GM23338 (cell line): ENCODE data around the gene PROX2.

Experiments
- CREB1 ChIP-seq: fragments of 250-450 bp; sonication (Bioruptor Pico); IDR thresholded peaks from 2 replicates; pipeline ENCODE4 v1.5.0; 2020; ENCODE audit warnings: low read depth, mild to moderate bottlenecking, moderate library complexity
- CTCF ChIP-seq, 2 experiments: fragments of 200-600 bp in 1 of 2; sonication (generic) in 1 of 2; conservative IDR thresholded peaks; 2 replicates each; pipeline versions ENCODE4 v1.5.1 to v1.6.1; 2016 to 2017; ENCODE audit warnings: antibody characterized with exemption in 2 of 2, low read depth in 2 of 2, mild to moderate bottlenecking in 2 of 2, moderate library complexity in 1 of 2
- EZH2 ChIP-seq: fragments of 200-600 bp; sonication (generic); IDR thresholded peaks from one replicate; pipeline ENCODE4 v1.8.0; 2017; ENCODE audit warnings: antibody characterized with exemption, mild to moderate bottlenecking, low read depth; ENCODE audit not compliant: unreplicated experiment
- EZH2phosphoT487 ChIP-seq: fragments of 200-600 bp; sonication (generic); IDR thresholded peaks from one replicate; pipeline ENCODE4 v1.8.1; 2018; ENCODE audit warnings: antibody characterized with exemption; ENCODE audit not compliant: unreplicated experiment
- JUNB ChIP-seq: IDR thresholded peaks from one replicate; pipeline ENCODE4 v1.6.1; 2016; ENCODE audit warnings: antibody characterized with exemption; ENCODE audit not compliant: unreplicated experiment
- NANOG ChIP-seq: IDR thresholded peaks from 2 replicates; pipeline ENCODE4 v1.6.1; 2016; ENCODE audit warnings: antibody characterized with exemption, borderline replicate concordance
- POLR2AphosphoS5 ChIP-seq: IDR thresholded peaks from 2 replicates; pipeline ENCODE4 v1.6.1; 2016; ENCODE audit warnings: antibody characterized with exemption, low read depth
- REST ChIP-seq: IDR thresholded peaks from one replicate; pipeline ENCODE4 v1.6.1; 2018; ENCODE audit warnings: antibody characterized with exemption; ENCODE audit not compliant: unreplicated experiment
- STAT1 ChIP-seq: IDR thresholded peaks from one replicate; pipeline ENCODE4 v1.6.1; 2016; ENCODE audit warnings: antibody characterized with exemption; ENCODE audit not compliant: unreplicated experiment
- ZNF114 ChIP-seq: fragments of 250-450 bp; sonication (Bioruptor Pico); IDR thresholded peaks from 2 replicates; pipeline ENCODE4 v1.5.0; 2020; ENCODE audit warnings: mild to moderate bottlenecking, moderate library complexity
- ZNF331 ChIP-seq: fragments of 250-450 bp; sonication (Bioruptor Pico); IDR thresholded peaks from 2 replicates; pipeline ENCODE4 v1.5.0; 2020; ENCODE audit warnings: low read depth, mild to moderate bottlenecking, moderate library complexity
- TF ChIP-seq, protein P1 (sequence below): fragments of 250-450 bp; sonication (Bioruptor Pico); IDR thresholded peaks from 2 replicates; pipeline ENCODE4 v1.5.0; 2020; ENCODE audit warnings: mild to moderate bottlenecking, moderate library complexity
- TF ChIP-seq, protein P2 (sequence below): IDR thresholded peaks from 2 replicates; pipeline ENCODE4 v1.6.1; 2016; ENCODE audit warnings: antibody characterized with exemption

DNA sequence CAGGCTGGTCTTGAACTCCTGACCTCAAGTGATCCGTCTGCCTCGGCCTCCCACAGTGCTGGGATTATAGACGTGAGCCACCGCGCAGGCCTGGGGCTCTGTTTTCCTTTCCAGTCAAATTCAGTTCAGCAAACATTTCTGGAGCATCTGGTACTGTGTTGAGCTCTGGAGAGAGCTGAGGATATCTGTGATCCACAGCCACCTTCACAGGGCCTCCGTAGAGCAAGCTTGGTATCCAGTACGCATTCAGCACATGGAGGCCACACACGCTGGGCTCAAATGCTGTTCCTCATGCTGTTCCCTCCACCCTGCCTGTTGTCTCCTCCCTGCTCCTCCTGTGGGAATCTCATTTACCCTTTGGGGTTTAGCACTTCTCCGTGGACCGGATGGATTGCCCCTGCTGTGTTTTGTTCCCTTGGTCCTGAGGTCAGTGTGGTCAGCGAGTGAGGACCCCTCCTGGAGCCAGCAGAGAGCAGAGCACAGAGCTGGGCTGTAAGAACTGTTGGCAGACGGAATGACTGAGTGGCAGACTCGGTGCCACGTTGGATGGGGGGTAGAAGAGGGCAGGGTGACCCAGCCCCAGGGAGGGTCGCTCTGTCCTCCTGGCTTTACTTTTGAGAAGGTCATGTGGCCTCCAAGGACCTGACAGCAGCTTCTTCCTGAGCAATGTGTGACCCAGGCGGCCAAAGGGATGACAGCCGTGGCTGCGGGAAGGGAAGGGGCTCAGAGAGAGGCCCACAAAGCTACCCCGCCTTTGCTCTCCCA lies 46.2 kb upstream of the PROX2 start:
- TF ChIP-seq EZH2 (no peak), CTCF (conservative IDR thresholded peaks at IDR 0.05; ENCODE audit: low read depth in 2 of 2) (no peak), REST (no peak), CREB1 (CRISPR knock-in tag) (no peak), ZNF114 (CRISPR knock-in tag) (no peak), POLR2AphosphoS5 (no peak), EZH2phosphoT487 (no peak), ZNF331 (CRISPR knock-in tag) (no peak), JUNB (no peak), STAT1 (no peak), NANOG (no peak)
- TF ChIP-seq, protein P1, sequence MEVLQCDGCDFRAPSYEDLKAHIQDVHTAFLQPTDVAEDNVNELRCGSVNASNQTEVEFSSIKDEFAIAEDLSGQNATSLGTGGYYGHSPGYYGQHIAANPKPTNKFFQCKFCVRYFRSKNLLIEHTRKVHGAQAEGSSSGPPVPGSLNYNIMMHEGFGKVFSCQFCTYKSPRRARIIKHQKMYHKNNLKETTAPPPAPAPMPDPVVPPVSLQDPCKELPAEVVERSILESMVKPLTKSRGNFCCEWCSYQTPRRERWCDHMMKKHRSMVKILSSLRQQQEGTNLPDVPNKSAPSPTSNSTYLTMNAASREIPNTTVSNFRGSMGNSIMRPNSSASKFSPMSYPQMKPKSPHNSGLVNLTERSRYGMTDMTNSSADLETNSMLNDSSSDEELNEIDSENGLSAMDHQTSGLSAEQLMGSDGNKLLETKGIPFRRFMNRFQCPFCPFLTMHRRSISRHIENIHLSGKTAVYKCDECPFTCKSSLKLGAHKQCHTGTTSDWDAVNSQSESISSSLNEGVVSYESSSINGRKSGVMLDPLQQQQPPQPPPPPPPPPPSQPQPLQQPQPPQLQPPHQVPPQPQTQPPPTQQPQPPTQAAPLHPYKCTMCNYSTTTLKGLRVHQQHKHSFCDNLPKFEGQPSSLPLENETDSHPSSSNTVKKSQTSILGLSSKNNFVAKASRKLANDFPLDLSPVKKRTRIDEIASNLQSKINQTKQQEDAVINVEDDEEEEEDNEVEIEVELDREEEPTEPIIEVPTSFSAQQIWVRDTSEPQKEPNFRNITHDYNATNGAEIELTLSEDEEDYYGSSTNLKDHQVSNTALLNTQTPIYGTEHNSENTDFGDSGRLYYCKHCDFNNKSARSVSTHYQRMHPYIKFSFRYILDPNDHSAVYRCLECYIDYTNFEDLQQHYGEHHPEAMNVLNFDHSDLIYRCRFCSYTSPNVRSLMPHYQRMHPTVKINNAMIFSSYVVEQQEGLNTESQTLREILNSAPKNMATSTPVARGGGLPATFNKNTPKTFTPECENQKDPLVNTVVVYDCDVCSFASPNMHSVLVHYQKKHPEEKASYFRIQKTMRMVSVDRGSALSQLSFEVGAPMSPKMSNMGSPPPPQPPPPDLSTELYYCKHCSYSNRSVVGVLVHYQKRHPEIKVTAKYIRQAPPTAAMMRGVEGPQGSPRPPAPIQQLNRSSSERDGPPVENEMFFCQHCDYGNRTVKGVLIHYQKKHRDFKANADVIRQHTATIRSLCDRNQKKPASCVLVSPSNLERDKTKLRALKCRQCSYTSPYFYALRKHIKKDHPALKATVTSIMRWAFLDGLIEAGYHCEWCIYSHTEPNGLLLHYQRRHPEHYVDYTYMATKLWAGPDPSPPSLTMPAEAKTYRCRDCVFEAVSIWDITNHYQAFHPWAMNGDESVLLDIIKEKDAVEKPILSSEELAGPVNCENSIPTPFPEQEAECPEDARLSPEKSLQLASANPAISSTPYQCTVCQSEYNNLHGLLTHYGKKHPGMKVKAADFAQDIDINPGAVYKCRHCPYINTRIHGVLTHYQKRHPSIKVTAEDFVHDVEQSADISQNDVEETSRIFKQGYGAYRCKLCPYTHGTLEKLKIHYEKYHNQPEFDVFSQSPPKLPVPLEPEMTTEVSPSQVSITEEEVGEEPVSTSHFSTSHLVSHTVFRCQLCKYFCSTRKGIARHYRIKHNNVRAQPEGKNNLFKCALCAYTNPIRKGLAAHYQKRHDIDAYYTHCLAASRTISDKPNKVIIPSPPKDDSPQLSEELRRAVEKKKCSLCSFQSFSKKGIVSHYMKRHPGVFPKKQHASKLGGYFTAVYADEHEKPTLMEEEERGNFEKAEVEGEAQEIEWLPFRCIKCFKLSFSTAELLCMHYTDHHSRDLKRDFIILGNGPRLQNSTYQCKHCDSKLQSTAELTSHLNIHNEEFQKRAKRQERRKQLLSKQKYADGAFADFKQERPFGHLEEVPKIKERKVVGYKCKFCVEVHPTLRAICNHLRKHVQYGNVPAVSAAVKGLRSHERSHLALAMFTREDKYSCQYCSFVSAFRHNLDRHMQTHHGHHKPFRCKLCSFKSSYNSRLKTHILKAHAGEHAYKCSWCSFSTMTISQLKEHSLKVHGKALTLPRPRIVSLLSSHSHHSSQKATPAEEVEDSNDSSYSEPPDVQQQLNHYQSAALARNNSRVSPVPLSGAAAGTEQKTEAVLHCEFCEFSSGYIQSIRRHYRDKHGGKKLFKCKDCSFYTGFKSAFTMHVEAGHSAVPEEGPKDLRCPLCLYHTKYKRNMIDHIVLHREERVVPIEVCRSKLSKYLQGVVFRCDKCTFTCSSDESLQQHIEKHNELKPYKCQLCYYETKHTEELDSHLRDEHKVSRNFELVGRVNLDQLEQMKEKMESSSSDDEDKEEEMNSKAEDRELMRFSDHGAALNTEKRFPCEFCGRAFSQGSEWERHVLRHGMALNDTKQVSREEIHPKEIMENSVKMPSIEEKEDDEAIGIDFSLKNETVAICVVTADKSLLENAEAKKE (CRISPR knock-in tag) = no peak
- TF ChIP-seq, protein P2, sequence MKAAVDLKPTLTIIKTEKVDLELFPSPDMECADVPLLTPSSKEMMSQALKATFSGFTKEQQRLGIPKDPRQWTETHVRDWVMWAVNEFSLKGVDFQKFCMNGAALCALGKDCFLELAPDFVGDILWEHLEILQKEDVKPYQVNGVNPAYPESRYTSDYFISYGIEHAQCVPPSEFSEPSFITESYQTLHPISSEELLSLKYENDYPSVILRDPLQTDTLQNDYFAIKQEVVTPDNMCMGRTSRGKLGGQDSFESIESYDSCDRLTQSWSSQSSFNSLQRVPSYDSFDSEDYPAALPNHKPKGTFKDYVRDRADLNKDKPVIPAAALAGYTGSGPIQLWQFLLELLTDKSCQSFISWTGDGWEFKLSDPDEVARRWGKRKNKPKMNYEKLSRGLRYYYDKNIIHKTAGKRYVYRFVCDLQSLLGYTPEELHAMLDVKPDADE = no peak
